Measurements from ENCODE around the gene HAVCR1.

DNA sequence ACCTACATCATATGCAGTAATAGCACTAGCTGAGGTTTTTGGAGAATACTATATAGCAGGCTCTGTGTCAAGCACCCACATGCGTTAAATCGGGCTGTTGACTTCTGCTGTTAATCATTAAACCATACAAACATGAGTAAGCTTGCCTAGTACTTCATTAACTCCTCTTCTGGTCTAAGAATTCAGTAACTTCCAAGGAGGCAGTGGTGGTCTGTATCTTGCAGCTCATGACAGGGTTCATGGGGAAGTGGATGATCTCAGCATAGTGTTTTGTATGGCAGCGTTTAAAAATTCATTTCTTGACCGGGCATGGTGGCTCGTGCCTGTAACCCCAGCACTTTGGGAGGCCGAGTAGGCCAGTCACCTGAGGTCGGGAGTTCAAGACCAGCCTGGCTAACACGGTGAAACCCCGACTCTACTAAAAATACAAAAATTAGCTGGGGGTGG lies at the start of gene HAVCR1:
- TF ChIP-seq, protein P1, sequence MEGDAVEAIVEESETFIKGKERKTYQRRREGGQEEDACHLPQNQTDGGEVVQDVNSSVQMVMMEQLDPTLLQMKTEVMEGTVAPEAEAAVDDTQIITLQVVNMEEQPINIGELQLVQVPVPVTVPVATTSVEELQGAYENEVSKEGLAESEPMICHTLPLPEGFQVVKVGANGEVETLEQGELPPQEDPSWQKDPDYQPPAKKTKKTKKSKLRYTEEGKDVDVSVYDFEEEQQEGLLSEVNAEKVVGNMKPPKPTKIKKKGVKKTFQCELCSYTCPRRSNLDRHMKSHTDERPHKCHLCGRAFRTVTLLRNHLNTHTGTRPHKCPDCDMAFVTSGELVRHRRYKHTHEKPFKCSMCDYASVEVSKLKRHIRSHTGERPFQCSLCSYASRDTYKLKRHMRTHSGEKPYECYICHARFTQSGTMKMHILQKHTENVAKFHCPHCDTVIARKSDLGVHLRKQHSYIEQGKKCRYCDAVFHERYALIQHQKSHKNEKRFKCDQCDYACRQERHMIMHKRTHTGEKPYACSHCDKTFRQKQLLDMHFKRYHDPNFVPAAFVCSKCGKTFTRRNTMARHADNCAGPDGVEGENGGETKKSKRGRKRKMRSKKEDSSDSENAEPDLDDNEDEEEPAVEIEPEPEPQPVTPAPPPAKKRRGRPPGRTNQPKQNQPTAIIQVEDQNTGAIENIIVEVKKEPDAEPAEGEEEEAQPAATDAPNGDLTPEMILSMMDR (IDR thresholded peaks at IDR 0.05; ENCODE audit: low read length), result no peak
- no peak for TF ChIP-seq EZH2phosphoT487 (IDR thresholded peaks at IDR 0.05; ENCODE audit: low read length)
- no peak for TF ChIP-seq EZH2 (optimal IDR thresholded peaks at IDR 0.05; ENCODE audit: low read depth, low read length)

All from MM.1S (cell line).